HCT116 (cell line): ENCODE results near the gene IFT20. TPM values are rescaled to one million over a fixed set of nuclear protein-coding genes. Genes with fewer than 3 reads are reported as not detected.

Experiments used
- ATAC-seq: fragments of 200-7000 bp; cut with Tn5 transposase; 2 replicates; pipeline ENCODE4 v1.9.1; 2020; ENCODE audit warnings: mild to moderate bottlenecking, moderate library complexity
- BruUV-seq: library from RNA; stranded (reverse); fragments of 400-500 nt; replicated peaks from 2 replicates; lab custom pipeline; 2021; lab: Mats Ljungman, UMichigan
- CTCF ChIA-PET: fragments of 300-600 bp; sonication (Branson Sonifier 250); formaldehyde crosslinking; loops from one replicate; lab custom pipeline; 2021; ENCODE audit warnings: antibody characterized with exemption; lab: Charles Lee
- POLR2A ChIA-PET: fragments of 300-600, 350-600 bp; sonication (Branson Sonifier 250); formaldehyde crosslinking; loops from one replicate; lab custom pipeline; 2021; ENCODE audit warnings: antibody characterized with exemption; lab: Charles Lee
- RAD21 ChIA-PET, 2 experiments: fragments of 300-600 bp; sonication (Branson Sonifier 250); formaldehyde crosslinking; loops; one replicate each; lab custom pipeline; 2023; ENCODE audit warnings: low total read pairs in 2 of 2; ENCODE audit not compliant: uncharacterized antibody in 2 of 2, unreplicated experiment in 2 of 2, low non-redundant PET in 1 of 2; lab: Charles Lee
- DNase-seq: peaks from one replicate; pipeline ENCODE4 v3.0.0-alpha.2; 2010; ENCODE audit warnings: low read depth, low spot score
- H2AFZ ChIP-seq: fragments of 200-600 bp; shearing (Covaris generic), sonication (generic); 2 replicates; pipeline ENCODE4 v1.6.1; 2017; ENCODE audit warnings: low read depth, mixed run types, mixed read lengths, antibody characterized with exemption, low read length; ENCODE audit not compliant: poor library complexity, severe bottlenecking
- H3K27ac ChIP-seq: 2 replicates; pipeline ENCODE4 v1.5.1; 2012; ENCODE audit warnings: low read depth, low read length
- H3K27me3 ChIP-seq: fragments of 200-600 bp; sonication (generic); 2 replicates; pipeline ENCODE4 v1.6.1; 2016; ENCODE audit warnings: mixed run types, low read length, mixed read lengths; ENCODE audit not compliant: insufficient read depth
- H3K36me3 ChIP-seq, 2 experiments: fragments of 200-500 bp in 1 of 2; fragments of 200-600 bp in 1 of 2; sonication (Bioruptor generic) in 1 of 2; sonication (generic) in 1 of 2; 2 replicates each; pipeline versions ENCODE4 v1.5.1 to v1.6.1; 2014 to 2016; ENCODE audit warnings: low read length in 2 of 2, inconsistent platforms in 1 of 2, mixed read lengths in 1 of 2, mixed run types in 1 of 2; ENCODE audit not compliant: insufficient read depth in 2 of 2, control insufficient read depth in 1 of 2
- H3K4me1 ChIP-seq, 2 experiments: fragments of 200-600 bp in 1 of 2; sonication (generic) in 1 of 2; 2 replicates each; pipeline versions ENCODE4 v1.5.1 to v1.6.1; 2012 to 2017; ENCODE audit warnings: low read length in 2 of 2, inconsistent platforms in 1 of 2, mild to moderate bottlenecking in 1 of 2, mixed read lengths in 1 of 2, mixed run types in 1 of 2, moderate library complexity in 1 of 2; ENCODE audit not compliant: insufficient read depth in 2 of 2, control insufficient read depth in 1 of 2
- H3K4me2 ChIP-seq: fragments of 200-600 bp; sonication (generic); 2 replicates; pipeline ENCODE4 v1.6.1; 2017; ENCODE audit warnings: mixed run types, low read length, mixed read lengths
- H3K4me3 ChIP-seq, 2 experiments: fragments of 200-600 bp in 1 of 2; sonication (generic) in 1 of 2; replicated peaks in 1 of 2; 2 replicates each; pipeline ENCODE4 v1.5.1; 2011 to 2016; ENCODE audit warnings: low read length in 2 of 2, control low read depth in 1 of 2, low read depth in 1 of 2, mild to moderate bottlenecking in 1 of 2, mixed read lengths in 1 of 2, mixed run types in 1 of 2
- H3K79me2 ChIP-seq: fragments of 200-600 bp; sonication (generic); 2 replicates; pipeline ENCODE4 v1.6.1; 2017; ENCODE audit warnings: mild to moderate bottlenecking, mixed run types, low read length, moderate library complexity, mixed read lengths; ENCODE audit not compliant: insufficient read depth
- H3K9ac ChIP-seq: fragments of 200-600 bp; sonication (generic); 2 replicates; pipeline ENCODE4 v1.6.1; 2016; ENCODE audit warnings: low read length, mixed read lengths
- H3K9me2 ChIP-seq: fragments of 200-600 bp; sonication (generic), shearing (Covaris generic); 2 replicates; pipeline ENCODE4 v1.6.1; 2017; ENCODE audit warnings: mixed run types, mild to moderate bottlenecking, moderate library complexity; ENCODE audit not compliant: insufficient read depth
- H3K9me3 ChIP-seq, 2 experiments: fragments of 200-500 bp in 1 of 2; fragments of 200-600 bp in 1 of 2; sonication (Bioruptor generic) in 1 of 2; sonication (generic) in 1 of 2; 2 replicates each; pipeline ENCODE4 v1.6.1; 2014 to 2017; ENCODE audit warnings: low read length in 2 of 2, mixed read lengths in 2 of 2, inconsistent platforms in 1 of 2, low read depth in 1 of 2, mild to moderate bottlenecking in 1 of 2, mixed run types in 1 of 2, moderate library complexity in 1 of 2; ENCODE audit not compliant: control insufficient read depth in 1 of 2, insufficient read depth in 1 of 2
- H4K20me1 ChIP-seq: fragments of 200-600 bp; sonication (generic), shearing (Covaris generic); 2 replicates; pipeline ENCODE4 v1.6.1; 2017; ENCODE audit warnings: mixed run types, mild to moderate bottlenecking, moderate library complexity; ENCODE audit not compliant: insufficient read depth
- ATF3 ChIP-seq: IDR thresholded peaks from 2 replicates; pipeline ENCODE4 v1.6.1; 2012
- CBX3 ChIP-seq: IDR thresholded peaks from 2 replicates; pipeline ENCODE4 v1.6.1; 2012; ENCODE audit warnings: low read depth
- CEBPB ChIP-seq: IDR thresholded peaks from 2 replicates; pipeline ENCODE4 v1.6.1; 2012; ENCODE audit warnings: low read depth
- CTCF ChIP-seq, 3 experiments: fragments of 200-600 bp in 1 of 3; sonication (generic) in 1 of 3; IDR thresholded peaks in 2 of 3; conservative IDR thresholded peaks in 1 of 3; 2 replicates each; pipeline ENCODE4 v1.5.1; 2012 to 2017; ENCODE audit warnings: low read depth in 2 of 3, low read length in 2 of 3, antibody characterized with exemption in 1 of 3, borderline replicate concordance in 1 of 3, control low read depth in 1 of 3, mild to moderate bottlenecking in 1 of 3, mixed read lengths in 1 of 3, mixed run types in 1 of 3, moderate library complexity in 1 of 3; ENCODE audit not compliant: insufficient read depth in 1 of 3
- ELF1 ChIP-seq: IDR thresholded peaks from 2 replicates; pipeline ENCODE4 v1.6.1; 2012; ENCODE audit warnings: low read depth, borderline replicate concordance
- EZH2 ChIP-seq: fragments of 200-600 bp; sonication (generic); IDR thresholded peaks from 2 replicates; pipeline ENCODE4 v1.6.1; 2017; ENCODE audit warnings: antibody characterized with exemption, mixed run types
- FOSL1 ChIP-seq: IDR thresholded peaks from 2 replicates; pipeline ENCODE4 v1.6.1; 2012; ENCODE audit warnings: low read depth
- JUND ChIP-seq: IDR thresholded peaks from 2 replicates; pipeline ENCODE4 v1.6.1; 2012
- POLR2A ChIP-seq: IDR thresholded peaks from 2 replicates; pipeline ENCODE4 v1.7.0; 2011; ENCODE audit warnings: borderline replicate concordance; ENCODE audit not compliant: insufficient read depth, insufficient read length; ENCODE audit errors: extremely low read depth
- POLR2AphosphoS5 ChIP-seq: IDR thresholded peaks from 2 replicates; pipeline ENCODE4 v1.6.1; 2011; ENCODE audit warnings: mild to moderate bottlenecking, low read depth, low read length, moderate library complexity
- RAD21 ChIP-seq: IDR thresholded peaks from 2 replicates; pipeline ENCODE4 v1.6.1; 2012; ENCODE audit warnings: low read depth, mild to moderate bottlenecking
- REST ChIP-seq: IDR thresholded peaks from 2 replicates; pipeline ENCODE4 v1.6.1; 2012; ENCODE audit warnings: low read depth
- SIN3A ChIP-seq: IDR thresholded peaks from 2 replicates; pipeline ENCODE4 v1.6.1; 2012; ENCODE audit warnings: low read depth
- SP1 ChIP-seq: IDR thresholded peaks from 2 replicates; pipeline ENCODE4 v1.6.1; 2012; ENCODE audit warnings: low read depth
- SRF ChIP-seq: IDR thresholded peaks from 2 replicates; pipeline ENCODE4 v1.6.1; 2012; ENCODE audit warnings: low read depth
- TCF7L2 ChIP-seq: IDR thresholded peaks from 2 replicates; pipeline ENCODE4 v1.7.0; 2011; ENCODE audit warnings: borderline replicate concordance, inconsistent platforms; ENCODE audit not compliant: insufficient read depth, insufficient read length; ENCODE audit errors: extremely low read depth
- ZBTB33 ChIP-seq: IDR thresholded peaks from 2 replicates; pipeline ENCODE4 v1.6.1; 2011; ENCODE audit warnings: mild to moderate bottlenecking, low read length, moderate library complexity; ENCODE audit not compliant: insufficient replicate concordance; ENCODE audit errors: extremely low read depth
- ZFX ChIP-seq: fragments of 450-650 bp; IDR thresholded peaks from 2 replicates; pipeline ENCODE4 v1.6.1; 2017
- ZNF274 ChIP-seq: fragments of 200-500 bp; sonication (Bioruptor generic); IDR thresholded peaks from 2 replicates; pipeline ENCODE4 v1.6.1; 2014; ENCODE audit warnings: mild to moderate bottlenecking, low read depth, low read length, inconsistent platforms
- intact Hi-C: fragments of 100-400 bp; cut with micrococcal nuclease; formaldehyde crosslinking; loops from 2 replicates; pipeline ENCODE4 v1.10.0; 2022
- total RNA-seq: library from RNA; stranded (reverse); gene quantifications from one replicate; pipeline ENCODE4 v1.2.1, GENCODE V29; 2021; ENCODE audit not compliant: unreplicated experiment

Gene IFT20
- total RNA-seq, 1 experiment from 2014 or later: 21.7 TPM

GRCh38 chr17:28372945-28373274 is 37.6 kb upstream of the IFT20 start:
- H3K4me1 ChIP-seq: peaks cover 11 to 20% of the 10 kb centered on the region in 2 experiments; a peak in 3 of 4 replicates
- no peak overlapping the region for H3K4me2 ChIP-seq
- no peak overlapping the region for H3K4me3 ChIP-seq
- ATAC-seq: no peak
- H3K9ac ChIP-seq: no peak overlapping the region
- H3K36me3 ChIP-seq: no peaks in the 10 kb centered on the region
- no peak overlapping the region for H3K27ac ChIP-seq
- ChIA-PET POLR2A (no interaction called here), CTCF (no interaction called here), RAD21 (no interaction called here)
- no peaks in the 10 kb centered on the region for H3K79me2 ChIP-seq
- H3K9me2 ChIP-seq: no peaks in the 10 kb centered on the region
- no peak overlapping the region for H2AFZ ChIP-seq
- no peak for TF ChIP-seq POLR2AphosphoS5
- no peak for TF ChIP-seq ATF3
- no peak for TF ChIP-seq JUND
- no peak for TF ChIP-seq FOSL1
- TF ChIP-seq ELF1: no peak
- no peak for TF ChIP-seq CTCF (IDR thresholded peaks at IDR 0.05 in 2 of 3, conservative IDR thresholded peaks at IDR 0.05 in 1 of 3; ENCODE audit: borderline replicate concordance in 1 of 3, insufficient read depth in 1 of 3, low read depth in 2 of 3, low read length in 2 of 3)
- no peak for TF ChIP-seq REST
- no peak for TF ChIP-seq TCF7L2
- no peak for TF ChIP-seq POLR2A
- TF ChIP-seq RAD21: no peak
- TF ChIP-seq CEBPB: no peak
- TF ChIP-seq SIN3A: no peak
- no peak for TF ChIP-seq ZBTB33
- TF ChIP-seq ZFX: no peak
- no peak for TF ChIP-seq EZH2
- TF ChIP-seq SP1: no peak
- no peak for TF ChIP-seq SRF
- no peak for TF ChIP-seq ZNF274
- TF ChIP-seq CBX3: no peak
- H3K9me3 ChIP-seq: no peaks in the 10 kb centered on the region
- no TSS peak for BruUV-seq
- H3K27me3 ChIP-seq: no peaks in the 10 kb centered on the region
- intact Hi-C loops: loop anchor here (10.0 kb wide), 2 partner anchors 58 to 72 kb away; partner anchors contain the start of gene TMEM97
- H4K20me1 ChIP-seq: no peaks in the 10 kb centered on the region
- no peak for DNase-seq
